HL-60/S4 treated with retinoic acid at 250 ng/mL for 4 days and 3 days (cell line): ENCODE results near the gene PHKA1.
"Not testable (repeated sequence)": the region's sequence is repeated elsewhere in the genome, so short reads cannot be mapped to it uniquely, and the experiment has no call there.

Source experiments
- in situ Hi-C: fragments of 300-500 bp; cut with MboI; formaldehyde crosslinking; loops from 2 replicates; pipeline ENCODE4 v1.7.0; 2022; ENCODE audit warnings: low sequenced_read_pairs

The PHKA1 gene

DNA sequence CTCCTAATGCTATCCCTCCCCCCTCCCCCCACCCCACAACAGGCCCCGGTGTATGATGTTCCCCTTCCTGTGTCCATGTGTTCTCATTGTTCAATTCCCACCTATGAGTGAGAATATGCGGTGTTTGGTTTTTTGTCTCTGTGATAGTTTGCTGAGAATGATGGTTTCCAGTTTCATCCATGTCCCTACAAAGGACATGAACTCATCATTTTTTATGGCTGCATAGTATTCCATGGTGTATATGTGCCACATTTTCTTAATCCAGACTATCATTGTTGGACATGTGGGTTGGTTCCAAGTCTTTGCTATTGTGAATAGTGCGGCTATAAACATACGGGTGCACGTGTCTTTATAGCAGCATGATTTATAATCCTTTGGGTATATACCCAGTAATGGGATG is 44.6 kb downstream of the PHKA1 start:
- in situ Hi-C loops: not testable (repeated sequence)

GRCh38 chrX:72666451-72666850 is 47.7 kb downstream of the PHKA1 start:
- in situ Hi-C loops: no loop called here

- in situ Hi-C loops: no loop called here
These were observed 50.4 kb downstream of the PHKA1 start for GRCh38 chrX:72663737-72664136.

GRCh38 chrX:72662020-72662747 is 51.9 kb downstream of the PHKA1 start:
- in situ Hi-C loops: no loop called here

- in situ Hi-C loops: no loop called here
These were observed 54.4 kb downstream of the PHKA1 start for GRCh38 chrX:72659723-72660122.

DNA sequence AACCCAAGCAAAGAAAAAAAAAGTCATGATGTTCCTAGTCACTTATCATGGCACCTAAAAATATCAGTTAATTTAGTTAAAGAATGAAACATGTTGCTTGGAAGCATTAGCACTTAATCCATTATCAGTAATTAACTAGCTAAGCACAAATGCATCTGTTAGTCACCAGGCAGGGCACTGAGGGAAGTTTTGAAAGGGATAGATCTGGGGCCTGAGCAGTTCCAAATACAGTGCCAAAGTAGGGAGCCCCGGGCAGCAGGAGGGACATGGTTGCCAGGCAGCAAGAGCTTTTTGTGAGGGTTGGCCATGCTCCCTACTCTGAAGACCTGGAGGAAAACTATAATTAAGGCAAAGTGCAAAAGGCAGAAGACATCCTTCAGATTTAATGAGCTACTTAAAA is 62.0 kb downstream of the PHKA1 start:
- in situ Hi-C loops: no loop called here

GRCh38 chrX:72644946-72645345 is 69.2 kb downstream of the PHKA1 start:
- in situ Hi-C loops: no loop called here

DNA sequence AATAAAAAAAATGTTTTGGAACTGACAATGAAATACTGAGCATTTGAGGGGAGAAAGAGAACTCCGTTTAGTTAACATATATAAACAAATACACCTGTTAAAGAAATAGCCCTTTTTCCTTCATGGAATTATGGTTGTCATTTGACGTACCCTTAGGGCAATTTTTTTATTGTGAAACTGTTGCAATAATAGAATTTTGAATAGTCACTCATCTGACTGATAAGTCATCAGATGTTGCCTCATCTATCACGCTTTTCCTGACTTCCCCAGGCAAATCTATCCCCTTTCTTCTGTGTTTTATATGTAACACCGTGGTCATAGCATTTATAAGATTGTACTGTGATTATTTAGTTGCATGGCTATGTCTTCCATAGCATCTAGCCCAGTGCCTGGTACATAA is 72.5 kb downstream of the PHKA1 start:
- in situ Hi-C loops: no loop called here

- in situ Hi-C loops: no loop called here
These were observed 78.2 kb downstream of the PHKA1 start for GRCh38 chrX:72635930-72636329.

- in situ Hi-C loops: no loop called here
These were observed 79.8 kb downstream of the PHKA1 start for GRCh38 chrX:72634331-72634730.

DNA sequence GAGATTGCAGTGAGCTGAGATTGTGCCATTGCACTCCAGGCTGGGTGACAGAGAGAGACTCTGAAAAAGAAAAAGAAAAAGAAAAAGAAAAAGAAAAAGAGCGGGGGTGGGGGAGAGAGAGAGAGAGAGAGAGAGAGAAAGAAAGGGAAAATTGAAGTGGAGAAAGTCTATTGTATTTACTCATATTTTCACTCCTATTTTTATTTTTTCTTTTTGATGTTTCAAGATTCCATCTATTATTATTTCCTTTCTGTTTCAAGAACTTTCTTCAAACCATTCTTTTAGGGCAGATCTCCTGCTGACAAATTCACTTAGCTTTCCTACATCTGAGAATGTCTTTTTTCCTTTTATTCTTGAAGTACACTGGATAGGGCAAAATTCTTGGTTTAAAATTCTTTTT is 83.9 kb downstream of the PHKA1 start:
- in situ Hi-C loops: no loop called here

- in situ Hi-C loops: no loop called here
These were observed 89.9 kb downstream of the PHKA1 start for GRCh38 chrX:72624194-72624593.

- in situ Hi-C loops: no loop called here
These were observed 92.3 kb downstream of the PHKA1 start for GRCh38 chrX:72621625-72622485.

- in situ Hi-C loops: no loop called here
These were observed 92.9 kb downstream of the PHKA1 start for GRCh38 chrX:72621163-72621562.

DNA sequence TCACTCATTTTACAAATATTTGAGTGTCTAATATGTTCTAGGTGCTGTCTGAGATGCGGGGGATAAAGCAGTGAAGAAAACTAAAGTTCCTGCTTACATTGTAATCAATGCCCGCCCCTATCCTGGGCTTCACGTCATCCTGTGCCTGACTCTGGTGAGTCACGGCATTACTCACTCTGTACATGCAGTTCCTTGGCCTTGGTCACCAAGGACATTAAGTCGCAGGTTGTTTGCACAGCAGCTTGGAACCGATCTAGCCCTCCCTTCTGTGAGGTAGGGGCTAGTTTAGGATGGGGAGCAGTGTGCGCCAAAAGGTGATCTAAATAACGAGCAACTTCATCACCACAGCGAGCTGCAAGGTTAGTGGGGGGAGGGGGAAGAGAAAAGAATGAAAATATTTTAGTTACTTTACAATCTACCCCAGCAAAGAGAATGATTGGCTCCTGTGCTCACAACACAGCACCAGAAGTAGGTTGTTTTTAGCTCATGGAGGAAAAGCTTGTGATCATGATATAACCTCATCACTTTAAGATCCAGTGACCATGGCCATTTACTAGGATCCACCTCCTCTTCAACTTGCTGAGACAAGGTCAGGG is 93.5 kb downstream of the PHKA1 start:
- in situ Hi-C loops: no loop called here

DNA sequence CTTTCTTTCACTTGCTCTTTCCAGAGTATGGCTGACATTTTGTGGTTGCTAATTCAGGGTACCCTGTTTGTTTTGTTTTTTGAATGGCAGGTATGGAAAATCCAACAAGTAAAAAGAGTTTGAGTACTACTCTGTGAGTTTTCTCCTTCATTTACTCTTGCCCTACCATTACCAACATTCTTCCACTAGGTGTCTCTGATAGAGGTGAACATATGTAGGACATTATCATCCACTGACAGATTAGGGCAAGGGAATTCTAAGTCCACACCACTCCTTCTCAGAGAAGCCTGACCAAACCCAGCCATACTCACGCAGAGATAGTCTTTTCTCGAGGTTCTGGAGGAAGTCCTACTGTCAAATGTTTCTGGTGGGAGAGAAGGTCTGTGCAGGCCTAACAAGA is 104.8 kb downstream of the PHKA1 start:
- in situ Hi-C loops: no loop called here

DNA sequence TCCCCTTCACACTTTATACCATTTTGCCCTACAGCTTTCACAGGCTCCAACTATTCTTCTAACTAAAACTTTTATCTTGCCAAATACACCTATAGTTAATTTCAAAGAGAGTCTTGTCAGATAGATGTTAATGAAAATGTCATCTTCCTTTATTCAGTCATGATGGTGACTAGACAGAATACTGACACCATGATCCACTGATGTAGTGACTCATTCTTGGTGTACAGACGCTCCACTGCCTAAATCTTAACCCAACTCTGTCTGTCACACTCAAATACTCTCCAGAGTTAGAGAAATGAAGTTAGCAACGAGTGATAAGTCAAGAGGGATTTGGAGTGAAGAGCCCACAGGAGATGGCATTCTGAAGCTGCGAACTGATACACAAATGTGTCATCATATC is 109.4 kb downstream of the PHKA1 start:
- in situ Hi-C loops: no loop called here

GRCh38 chrX:72604112-72604511 is 110.0 kb downstream of the PHKA1 start:
- in situ Hi-C loops: no loop called here

- in situ Hi-C loops: not testable (repeated sequence)
These were observed 123.1 kb downstream of the PHKA1 start for GRCh38 chrX:72591038-72591437.

DNA sequence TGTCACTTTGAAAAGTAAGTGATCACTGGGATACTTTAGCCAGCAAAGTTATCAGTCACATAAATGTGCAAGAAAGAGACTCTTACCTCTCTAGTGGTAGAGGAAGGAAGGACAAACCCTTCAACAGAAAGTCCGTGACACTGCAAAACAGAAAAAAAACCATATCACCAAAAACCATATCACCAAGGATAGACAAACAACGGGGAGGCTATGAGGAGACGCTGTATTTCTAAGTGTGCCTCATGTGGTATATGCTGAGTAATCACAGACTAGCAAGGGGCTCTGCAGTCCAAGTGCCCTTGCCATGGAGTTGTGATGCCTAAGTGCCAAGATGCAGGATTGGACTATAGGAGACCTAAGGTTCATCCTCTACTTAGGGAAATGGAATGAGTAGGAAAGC is 129.9 kb downstream of the PHKA1 start:
- in situ Hi-C loops: no loop called here

GRCh38 chrX:72576141-72576894 is 137.8 kb downstream of the PHKA1 start:
- in situ Hi-C loops: no loop called here
